ENCODE data around the gene IPO4.

Gene IPO4

GRCh38 chr14:24130717-24131548 lies 57.7 kb downstream of the IPO4 start:
- DNase-seq = no peak

GRCh38 chr14:24130380-24130716 lies 58.3 kb downstream of the IPO4 start, which contains the start of gene FITM1:
TSS of gene FITM1 (plus strand) at chr14:24130659. CDS start at chr14:24131564, 905 bp downstream.
- DNase-seq = no peak
